ENCODE data around the gene DUSP16.
A peak's percentile ranks its signal among the peaks of the same experiment; 100 is the strongest.
"Not testable (repeated sequence)": the region's sequence is repeated elsewhere in the genome, so short reads cannot be mapped to it uniquely, and the experiment has no call there.

DUSP16 gene

DNA sequence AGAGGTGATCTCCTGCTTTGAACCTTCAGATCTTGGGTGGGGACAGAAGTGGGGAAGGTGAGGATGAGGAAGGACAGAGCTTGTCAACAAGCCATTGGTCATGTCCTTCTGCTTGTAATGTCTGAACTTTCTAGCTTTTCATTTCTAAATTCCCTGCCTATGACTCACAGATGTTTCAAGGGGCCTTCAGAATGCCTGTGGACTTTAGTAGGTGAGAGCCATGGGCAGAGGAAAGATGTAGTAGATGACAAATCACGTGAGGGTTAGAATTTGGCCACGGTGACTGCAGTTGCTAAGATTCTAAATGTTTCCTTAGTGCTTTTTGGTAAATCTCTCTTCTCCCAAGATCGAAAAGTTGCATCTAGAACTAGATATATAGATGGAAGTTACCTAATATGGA, 30.3 kb upstream of the DUSP16 start:
- TF ChIP-seq, protein P1, sequence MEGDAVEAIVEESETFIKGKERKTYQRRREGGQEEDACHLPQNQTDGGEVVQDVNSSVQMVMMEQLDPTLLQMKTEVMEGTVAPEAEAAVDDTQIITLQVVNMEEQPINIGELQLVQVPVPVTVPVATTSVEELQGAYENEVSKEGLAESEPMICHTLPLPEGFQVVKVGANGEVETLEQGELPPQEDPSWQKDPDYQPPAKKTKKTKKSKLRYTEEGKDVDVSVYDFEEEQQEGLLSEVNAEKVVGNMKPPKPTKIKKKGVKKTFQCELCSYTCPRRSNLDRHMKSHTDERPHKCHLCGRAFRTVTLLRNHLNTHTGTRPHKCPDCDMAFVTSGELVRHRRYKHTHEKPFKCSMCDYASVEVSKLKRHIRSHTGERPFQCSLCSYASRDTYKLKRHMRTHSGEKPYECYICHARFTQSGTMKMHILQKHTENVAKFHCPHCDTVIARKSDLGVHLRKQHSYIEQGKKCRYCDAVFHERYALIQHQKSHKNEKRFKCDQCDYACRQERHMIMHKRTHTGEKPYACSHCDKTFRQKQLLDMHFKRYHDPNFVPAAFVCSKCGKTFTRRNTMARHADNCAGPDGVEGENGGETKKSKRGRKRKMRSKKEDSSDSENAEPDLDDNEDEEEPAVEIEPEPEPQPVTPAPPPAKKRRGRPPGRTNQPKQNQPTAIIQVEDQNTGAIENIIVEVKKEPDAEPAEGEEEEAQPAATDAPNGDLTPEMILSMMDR (conservative IDR thresholded peaks at IDR 0.05; ENCODE audit: low read depth): no peak
- CTCF ChIA-PET: no interaction called here
- POLR2A ChIA-PET (ENCODE audit: low non-redundant PET): interaction anchor here (0.6 kb wide), 1 partner anchor 234 kb away, joined by 3 read pairs; no protein-coding TSS in a partner anchor
- no peak overlapping the region for H3K27ac ChIP-seq
- DNase-seq (ENCODE audit: low spot score): peak; percentile 20

DNA sequence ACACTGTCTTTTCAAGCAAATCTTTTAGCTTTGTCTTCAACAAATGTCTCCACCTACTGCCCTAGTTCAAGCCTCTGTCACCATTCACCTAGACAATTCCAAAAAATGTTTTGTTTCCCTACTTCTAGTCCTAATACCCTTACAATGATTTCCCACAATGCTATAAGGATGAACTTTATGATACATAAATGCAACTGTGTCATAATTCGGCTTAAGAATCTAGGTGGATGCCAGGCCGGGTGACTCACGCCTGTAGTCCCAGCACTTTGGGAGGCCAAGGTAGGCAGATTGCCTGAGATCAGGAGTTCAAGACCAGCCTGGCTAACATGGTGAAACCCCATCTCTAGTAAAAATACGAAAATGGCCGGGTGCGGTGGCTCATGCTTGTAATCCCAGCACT, 28.3 kb upstream of the DUSP16 start:
- H3K27ac ChIP-seq: no peak overlapping the region
- TF ChIP-seq, protein P1 (conservative IDR thresholded peaks at IDR 0.05; ENCODE audit: low read depth): no peak
- POLR2A ChIA-PET (ENCODE audit: low non-redundant PET): no interaction called here
- CTCF ChIA-PET: interaction anchor here (0.5 to 0.7 kb wide), 2 partner anchors 41 to 1921 kb away, joined by 3 to 4 read pairs; no protein-coding TSS in a partner anchor
- no peak for DNase-seq (ENCODE audit: low spot score)

DNA sequence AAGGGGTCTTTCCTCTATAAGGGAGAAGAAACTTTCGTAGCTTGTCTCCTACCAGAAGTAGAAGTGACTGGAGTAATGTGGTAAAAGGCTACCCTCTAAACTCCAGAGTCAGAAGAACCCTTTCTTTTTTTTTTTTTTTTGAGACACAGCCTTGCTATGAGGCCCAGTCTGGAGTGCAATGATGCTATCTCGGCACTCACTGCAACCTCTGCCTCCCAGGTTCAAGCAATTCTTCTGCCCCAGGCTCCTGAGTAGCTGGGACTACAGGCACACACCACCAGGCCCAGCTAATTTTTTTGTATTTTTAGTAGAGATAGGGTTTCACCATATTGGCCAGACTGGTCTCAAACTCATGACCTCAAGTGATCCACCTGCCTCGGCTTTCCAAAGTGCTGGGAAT, 25.8 kb upstream of the DUSP16 start:
- POLR2A ChIA-PET (ENCODE audit: low non-redundant PET); DNase-seq (ENCODE audit: low spot score); H3K27ac ChIP-seq: not testable (repeated sequence)
- CTCF ChIA-PET: interaction anchor here (0.7 kb wide), 1 partner anchor 20 kb away, joined by 3 read pairs; no protein-coding TSS in a partner anchor

DNA sequence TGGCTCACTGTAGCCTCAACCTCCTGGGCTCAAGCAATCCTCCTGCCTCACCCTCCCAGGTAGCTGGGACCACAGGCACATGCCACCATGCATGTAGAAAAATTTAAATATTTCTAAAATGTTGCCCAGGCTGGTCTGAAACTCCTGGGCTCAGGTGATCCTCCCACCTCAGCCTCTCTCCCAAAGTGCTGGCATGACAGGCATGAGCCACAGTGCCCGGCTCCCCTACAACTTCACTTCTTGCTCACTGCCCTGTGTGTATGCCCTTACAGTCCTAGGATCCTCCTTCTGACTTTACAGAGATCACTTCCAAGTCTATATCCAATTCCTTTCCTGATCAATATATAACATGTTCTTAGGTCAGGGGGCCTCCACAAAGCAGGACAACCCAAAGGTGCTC, 25.2 kb upstream of the DUSP16 start:
- ChIA-PET CTCF (interaction anchor here (0.7 kb wide), 1 partner anchor 19 kb away, joined by 3 read pairs; no protein-coding TSS in a partner anchor), POLR2A (ENCODE audit: low non-redundant PET) (no interaction called here)

DNA sequence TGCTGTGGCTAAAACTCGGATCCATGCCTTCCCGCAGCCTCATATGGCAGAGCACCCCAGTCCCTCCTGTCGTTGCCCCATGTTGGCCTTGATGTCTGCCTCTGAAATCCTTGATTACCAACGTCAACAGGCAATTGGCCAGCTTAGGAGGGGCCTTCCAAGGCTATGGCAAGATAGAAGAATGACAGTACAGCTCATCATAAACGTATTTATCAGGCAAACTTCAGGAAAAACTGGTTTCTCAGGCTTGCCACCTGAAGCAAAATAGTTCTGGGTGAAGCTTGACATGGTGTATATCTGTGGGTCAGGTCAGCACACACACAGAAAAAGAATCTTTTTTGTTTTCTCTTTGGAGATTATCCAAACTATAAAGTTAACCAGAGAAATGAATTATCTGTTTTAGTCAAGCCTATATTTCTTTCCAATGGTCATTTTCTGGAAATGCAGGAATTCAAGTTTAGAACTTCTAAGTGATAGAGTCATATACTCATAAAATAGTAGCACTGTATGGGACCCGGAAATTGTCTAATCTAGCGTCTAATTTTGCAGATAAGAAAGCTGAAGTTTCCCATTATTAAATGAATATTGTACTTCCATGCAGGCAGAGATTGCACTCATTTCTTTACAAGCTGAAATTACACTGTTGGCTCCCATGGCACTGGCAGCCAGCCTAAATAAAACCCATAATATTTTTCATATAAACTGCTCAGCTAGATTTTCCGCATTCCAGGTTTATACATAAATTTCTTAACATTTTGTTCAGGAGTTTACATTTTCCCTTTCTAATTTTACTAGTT, 24.4 kb upstream of the DUSP16 start:
- TF ChIP-seq, protein P1 (conservative IDR thresholded peaks at IDR 0.05; ENCODE audit: low read depth): no peak
- ChIA-PET CTCF (interaction anchor here (0.9 kb wide), 1 partner anchor 105 kb away, joined by 3 read pairs; no protein-coding TSS in a partner anchor), POLR2A (ENCODE audit: low non-redundant PET) (no interaction called here)
- no peak overlapping the region for H3K27ac ChIP-seq
- DNase-seq (ENCODE audit: low spot score): peak; percentile 44

More for the DNA sequence above, 25.2 kb upstream of the DUSP16 start:
- H3K27ac ChIP-seq: no peak overlapping the region
- TF ChIP-seq, protein P1 (conservative IDR thresholded peaks at IDR 0.05; ENCODE audit: low read depth): no peak
- no peak for DNase-seq (ENCODE audit: low spot score)

DNA sequence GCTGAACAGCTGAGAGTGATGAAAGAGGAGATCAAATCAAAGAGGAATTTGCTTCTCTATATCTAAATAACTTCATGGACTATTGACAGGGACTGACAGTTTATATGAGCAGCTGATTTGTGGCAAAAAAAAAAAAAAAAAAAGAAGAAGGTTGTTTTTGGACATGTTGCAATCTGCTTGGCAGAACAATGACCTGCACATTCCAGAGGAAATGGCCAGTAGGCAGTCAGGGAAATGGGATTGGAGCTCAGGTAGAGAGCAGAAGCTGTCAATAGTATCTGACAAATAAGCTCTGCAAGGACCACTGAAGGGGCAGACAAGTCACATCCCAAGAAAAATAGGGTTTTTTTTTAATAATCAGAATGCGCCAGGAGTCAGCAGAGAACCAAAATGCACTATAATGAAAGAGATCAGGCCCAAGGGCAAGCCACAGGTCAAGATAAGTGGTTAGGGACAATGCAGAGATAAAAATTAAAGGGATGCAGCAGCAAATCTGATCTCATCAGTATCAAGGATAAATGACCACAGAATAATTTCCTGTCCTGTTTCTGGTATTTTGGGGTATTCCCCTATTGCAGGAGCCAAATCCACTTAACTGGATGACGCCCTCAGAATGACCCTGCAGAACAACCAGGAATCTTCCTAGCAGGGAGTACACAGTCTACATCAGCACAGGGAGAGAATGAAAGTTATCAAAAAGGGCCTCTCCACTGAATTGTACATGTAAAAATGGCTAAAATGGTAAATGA, 22.6 kb upstream of the DUSP16 start:
- TF ChIP-seq, protein P1 (conservative IDR thresholded peaks at IDR 0.05; ENCODE audit: low read depth): no peak
- ChIA-PET CTCF (interaction anchor here (0.6 kb wide), 1 partner anchor 208 kb away, joined by 3 read pairs; no protein-coding TSS in a partner anchor), POLR2A (ENCODE audit: low non-redundant PET) (interaction anchor here (0.7 kb wide), 1 partner anchor 65 kb away, joined by 3 read pairs; no protein-coding TSS in a partner anchor)

More for the DNA sequence above, 22.6 kb upstream of the DUSP16 start:
- H3K27ac ChIP-seq: no peak overlapping the region
- no peak for DNase-seq (ENCODE audit: low spot score)
